HepG2 (cell line): ENCODE data around the gene SAMD4B. TPM values are rescaled to one million over a fixed set of nuclear protein-coding genes. Genes with fewer than 3 reads are reported as not detected.

Experiments
- ATAC-seq: fragments of 200-7000 bp; cut with Tn5 transposase; 3 replicates; pipeline ENCODE4 v1.9.1; 2020; ENCODE audit warnings: mild to moderate bottlenecking, moderate library complexity
- BruUV-seq: library from RNA; stranded (reverse); fragments of 400-500 nt; replicated peaks from 2 replicates; lab custom pipeline; 2021; lab: Mats Ljungman, UMichigan
- CTCF ChIA-PET: fragments of 300-600 bp; formaldehyde crosslinking; extraction: SDS; loops from one replicate; lab custom pipeline; 2021; ENCODE audit warnings: low total read pairs, inconsistent platforms, low intra/inter-chr PET ratio; lab: Yijun Ruan, JAX
- POLR2A ChIA-PET: fragments of 350-600 bp; sonication (Branson Sonifier 250); formaldehyde crosslinking; loops from one replicate; lab custom pipeline; 2020; ENCODE audit warnings: antibody characterized with exemption, inconsistent platforms; lab: Yijun Ruan, JAX
- DNase-seq: peaks from one replicate; pipeline ENCODE4 v3.0.0-alpha.2; 2015; ENCODE audit warnings: low spot score
- FAIRE-seq: peaks from 3 replicates; lab custom pipeline; 2011; peaks lifted over from hg19 to GRCh38; lab: Jason Lieb, UNC
- H2AFZ ChIP-seq: one replicate; pipeline ENCODE4 v1.6.1; 2011; ENCODE audit warnings: low read length, inconsistent platforms
- H3K27ac ChIP-seq: fragments of 300-600 bp; 3 replicates; pipeline ENCODE4 v1.8.0; 2011; ENCODE audit warnings: mixed run types, mild to moderate bottlenecking, mixed read lengths, low read length, inconsistent platforms; ENCODE audit not compliant: insufficient read depth; ENCODE audit errors: extremely low read length
- H3K27me3 ChIP-seq, 2 experiments: fragments of 200-600 bp in 1 of 2; 2 replicates in 1 of 2; 3 replicates in 1 of 2; pipeline versions ENCODE4 v1.6.0 to v1.8.0; 2011; ENCODE audit warnings: low read length in 2 of 2, mild to moderate bottlenecking in 2 of 2, moderate library complexity in 2 of 2, inconsistent platforms in 1 of 2; ENCODE audit not compliant: insufficient read depth in 2 of 2, control insufficient read depth in 1 of 2
- H3K36me3 ChIP-seq, 2 experiments: fragments of 200-600 bp in 1 of 2; replicated peaks in 1 of 2; 2 replicates in 1 of 2; 3 replicates in 1 of 2; pipeline versions ENCODE4 v1.5.1 to v1.8.0; 2011; ENCODE audit warnings: low read length in 2 of 2, inconsistent platforms in 1 of 2; ENCODE audit not compliant: insufficient read depth in 2 of 2, control insufficient read depth in 1 of 2
- H3K4me1 ChIP-seq: 2 replicates; pipeline ENCODE4 v1.5.1; 2012; ENCODE audit warnings: low read length, inconsistent platforms; ENCODE audit not compliant: insufficient read depth
- H3K4me2 ChIP-seq: 2 replicates; pipeline ENCODE4 v1.6.0; 2011; ENCODE audit warnings: low read depth, low read length, inconsistent platforms
- H3K4me3 ChIP-seq, 3 experiments: fragments of 200-600 bp in 1 of 3; sonication (generic), shearing (Covaris generic) in 1 of 3; replicated peaks in 1 of 3; 2 replicates each; pipeline ENCODE4 v1.5.1; 2011 to 2016; ENCODE audit warnings: low read length in 3 of 3, inconsistent platforms in 2 of 3, low read depth in 2 of 3, mild to moderate bottlenecking in 2 of 3, control low read depth in 1 of 3, mixed read lengths in 1 of 3; ENCODE audit not compliant: insufficient read depth in 1 of 3
- H3K79me2 ChIP-seq: one replicate; pipeline ENCODE4 v1.6.1; 2011; ENCODE audit warnings: low read length, inconsistent platforms; ENCODE audit not compliant: insufficient read depth
- H3K9ac ChIP-seq: 2 replicates; pipeline ENCODE4 v1.6.0; 2011; ENCODE audit warnings: mild to moderate bottlenecking, low read depth, low read length, inconsistent platforms; ENCODE audit not compliant: insufficient read depth
- H3K9me3 ChIP-seq: 2 replicates; pipeline ENCODE4 v1.5.1; 2012; ENCODE audit warnings: mild to moderate bottlenecking, low read length
- H4K20me1 ChIP-seq: 2 replicates; pipeline ENCODE4 v1.6.0; 2011; ENCODE audit warnings: inconsistent platforms, mild to moderate bottlenecking, low read length, moderate library complexity; ENCODE audit not compliant: insufficient read depth
- ATF7-NPFF ChIP-seq: sonication (generic); formaldehyde crosslinking; IDR thresholded peaks from 2 replicates; pipeline ENCODE4 v1.8.1; 2023; ENCODE audit warnings: mild to moderate bottlenecking, low read depth, missing genetic modification reagents, moderate library complexity
- KLF15 ChIP-seq: sonication (generic); formaldehyde crosslinking; IDR thresholded peaks from 2 replicates; pipeline ENCODE4 v1.8.1; 2023; ENCODE audit warnings: borderline replicate concordance, mild to moderate bottlenecking, inconsistent platforms, missing genetic modification reagents, mixed read lengths
- RCOR2 ChIP-seq: IDR thresholded peaks from 2 replicates; pipeline ENCODE4 v1.6.1; 2016; ENCODE audit warnings: missing biosample characterization, missing genetic modification reagents
- SALL1 ChIP-seq: sonication (generic); formaldehyde crosslinking; IDR thresholded peaks from 2 replicates; pipeline ENCODE4 v1.8.0; 2022; ENCODE audit warnings: mild to moderate bottlenecking, missing genetic modification reagents
- ZFP82 ChIP-seq: sonication (generic); formaldehyde crosslinking; IDR thresholded peaks from 2 replicates; pipeline ENCODE4 v1.5.1; 2020; ENCODE audit warnings: mild to moderate bottlenecking, missing genetic modification reagents, borderline replicate concordance
- ZFX ChIP-seq: sonication (generic); formaldehyde crosslinking; IDR thresholded peaks from 2 replicates; pipeline ENCODE4 v1.4.0; 2020; ENCODE audit warnings: mild to moderate bottlenecking, low read depth, missing genetic modification reagents, moderate library complexity
- WGBS: methylation state at CpG from one replicate; pipeline ENCODE4 v1.1.6; 2017; ENCODE audit warnings: low lambda C conversion rate; 5-methylcytosine and 5-hydroxymethylcytosine counted together
- in situ Hi-C: cut with HindIII; loops from 2 replicates; pipeline ENCODE4 v1.10.0; 2017; ENCODE audit warnings: low pct_unique_long_range_greater_than_20kb; ENCODE audit not compliant: extremely low pct_ligation_motif_present
- intact Hi-C: fragments of 100-400 bp; cut with micrococcal nuclease; formaldehyde crosslinking; loops from one replicate; pipeline ENCODE4 v1.10.0; 2022; ENCODE audit not compliant: unreplicated experiment
- polyA plus RNA-seq, 8 experiments: library from polyadenylated mRNA; depleted of rRNA in 3 of 8; stranded (reverse) in 7 of 8; unstranded in 1 of 8; fragments of >200 nt; fragmentation: Illumina TruSeq in 4 of 8; extraction: Trizol in 4 of 8; gene quantifications; 2 replicates each; pipeline versions ENCODE4 v1.2.1 to v1.2.3, GENCODE V29; 2011 to 2016; ENCODE audit warnings: low read depth in 4 of 8, missing spikeins in 1 of 8, mixed read lengths in 1 of 8; ENCODE audit not compliant: insufficient read depth in 1 of 8
- total RNA-seq, 5 experiments: library from RNA; depleted of rRNA; stranded (reverse); fragments of >200 nt; fragmentation: Illumina TruSeq; extraction: Trizol; gene quantifications; 2 replicates each; pipeline ENCODE4 v1.2.3, GENCODE V29; 2016; ENCODE audit warnings: low read depth in 1 of 5
- TF ChIP-seq, protein P1 (sequence below): sonication (generic); formaldehyde crosslinking; IDR thresholded peaks from 2 replicates; pipeline ENCODE4 v1.4.0; 2020; ENCODE audit warnings: low read depth, mild to moderate bottlenecking, missing genetic modification reagents
- TF ChIP-seq, protein P2 (sequence below): sonication (generic); formaldehyde crosslinking; IDR thresholded peaks from 2 replicates; pipeline ENCODE4 v1.4.0; 2020; ENCODE audit warnings: missing genetic modification reagents
- TF ChIP-seq, protein P3 (sequence below): sonication (generic); formaldehyde crosslinking; IDR thresholded peaks from 2 replicates; pipeline ENCODE4 v1.8.0; 2022; ENCODE audit warnings: missing genetic modification reagents, mild to moderate bottlenecking, moderate library complexity, borderline replicate concordance
- TF ChIP-seq, protein P4 (sequence below): sonication (generic); formaldehyde crosslinking; IDR thresholded peaks from 2 replicates; pipeline ENCODE4 v1.9.0; 2021; ENCODE audit warnings: missing genetic modification reagents, borderline replicate concordance
- TF ChIP-seq, protein P5 (sequence below): fragments of 450-650 bp; IDR thresholded peaks from 2 replicates; pipeline ENCODE4 v1.6.1; 2016
- TF ChIP-seq, protein P6 (sequence below): sonication (generic); formaldehyde crosslinking; conservative IDR thresholded peaks from 2 replicates; pipeline ENCODE4 v1.4.0; 2020; ENCODE audit warnings: missing genetic modification reagents

SAMD4B gene
- total and polyA plus RNA-seq, 2 of the 13 experiments (the other 11 are each of a cell fraction or from before 2014, with no cell fraction given) = 26.0 to 31.8 TPM

DNA sequence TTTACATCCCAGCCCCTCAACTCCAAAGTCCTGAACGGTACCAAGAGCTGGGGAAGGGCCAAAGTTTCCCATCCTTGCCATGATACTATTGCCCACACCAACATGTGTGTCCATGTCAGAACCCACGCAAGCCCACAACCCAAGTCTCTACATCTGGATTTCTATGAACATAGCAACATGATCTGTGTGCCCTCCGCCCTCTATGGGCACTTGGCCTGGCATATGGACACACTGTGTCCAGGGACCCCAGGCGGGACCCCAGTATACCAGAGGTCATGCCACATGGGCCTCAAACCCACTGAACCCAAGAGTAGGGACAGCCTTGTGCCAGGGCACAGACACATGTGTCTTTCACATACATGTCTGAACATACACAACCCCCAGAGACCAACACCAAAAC, 23.5 kb upstream of the SAMD4B start:
- no peak for FAIRE-seq
- in situ Hi-C loops = no loop called here
- TF ChIP-seq, protein P1, sequence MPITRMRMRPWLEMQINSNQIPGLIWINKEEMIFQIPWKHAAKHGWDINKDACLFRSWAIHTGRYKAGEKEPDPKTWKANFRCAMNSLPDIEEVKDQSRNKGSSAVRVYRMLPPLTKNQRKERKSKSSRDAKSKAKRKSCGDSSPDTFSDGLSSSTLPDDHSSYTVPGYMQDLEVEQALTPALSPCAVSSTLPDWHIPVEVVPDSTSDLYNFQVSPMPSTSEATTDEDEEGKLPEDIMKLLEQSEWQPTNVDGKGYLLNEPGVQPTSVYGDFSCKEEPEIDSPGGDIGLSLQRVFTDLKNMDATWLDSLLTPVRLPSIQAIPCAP (CRISPR knock-in tag) = no peak
- TF ChIP-seq ATF7-NPFF (CRISPR knock-in tag) (no peak), ZFX (CRISPR knock-in tag) (no peak), KLF15 (CRISPR knock-in tag) (no peak), ZFP82 (CRISPR knock-in tag) (no peak), RCOR2 (CRISPR knock-in tag) (no peak), SALL1 (CRISPR knock-in tag) (no peak)
- TF ChIP-seq, protein P2, sequence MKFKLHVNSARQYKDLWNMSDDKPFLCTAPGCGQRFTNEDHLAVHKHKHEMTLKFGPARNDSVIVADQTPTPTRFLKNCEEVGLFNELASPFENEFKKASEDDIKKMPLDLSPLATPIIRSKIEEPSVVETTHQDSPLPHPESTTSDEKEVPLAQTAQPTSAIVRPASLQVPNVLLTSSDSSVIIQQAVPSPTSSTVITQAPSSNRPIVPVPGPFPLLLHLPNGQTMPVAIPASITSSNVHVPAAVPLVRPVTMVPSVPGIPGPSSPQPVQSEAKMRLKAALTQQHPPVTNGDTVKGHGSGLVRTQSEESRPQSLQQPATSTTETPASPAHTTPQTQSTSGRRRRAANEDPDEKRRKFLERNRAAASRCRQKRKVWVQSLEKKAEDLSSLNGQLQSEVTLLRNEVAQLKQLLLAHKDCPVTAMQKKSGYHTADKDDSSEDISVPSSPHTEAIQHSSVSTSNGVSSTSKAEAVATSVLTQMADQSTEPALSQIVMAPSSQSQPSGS (CRISPR knock-in tag) = no peak
- TF ChIP-seq, protein P3, sequence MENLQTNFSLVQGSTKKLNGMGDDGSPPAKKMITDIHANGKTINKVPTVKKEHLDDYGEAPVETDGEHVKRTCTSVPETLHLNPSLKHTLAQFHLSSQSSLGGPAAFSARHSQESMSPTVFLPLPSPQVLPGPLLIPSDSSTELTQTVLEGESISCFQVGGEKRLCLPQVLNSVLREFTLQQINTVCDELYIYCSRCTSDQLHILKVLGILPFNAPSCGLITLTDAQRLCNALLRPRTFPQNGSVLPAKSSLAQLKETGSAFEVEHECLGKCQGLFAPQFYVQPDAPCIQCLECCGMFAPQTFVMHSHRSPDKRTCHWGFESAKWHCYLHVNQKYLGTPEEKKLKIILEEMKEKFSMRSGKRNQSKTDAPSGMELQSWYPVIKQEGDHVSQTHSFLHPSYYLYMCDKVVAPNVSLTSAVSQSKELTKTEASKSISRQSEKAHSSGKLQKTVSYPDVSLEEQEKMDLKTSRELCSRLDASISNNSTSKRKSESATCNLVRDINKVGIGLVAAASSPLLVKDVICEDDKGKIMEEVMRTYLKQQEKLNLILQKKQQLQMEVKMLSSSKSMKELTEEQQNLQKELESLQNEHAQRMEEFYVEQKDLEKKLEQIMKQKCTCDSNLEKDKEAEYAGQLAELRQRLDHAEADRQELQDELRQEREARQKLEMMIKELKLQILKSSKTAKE (CRISPR knock-in tag) = no peak
- TF ChIP-seq, protein P4, sequence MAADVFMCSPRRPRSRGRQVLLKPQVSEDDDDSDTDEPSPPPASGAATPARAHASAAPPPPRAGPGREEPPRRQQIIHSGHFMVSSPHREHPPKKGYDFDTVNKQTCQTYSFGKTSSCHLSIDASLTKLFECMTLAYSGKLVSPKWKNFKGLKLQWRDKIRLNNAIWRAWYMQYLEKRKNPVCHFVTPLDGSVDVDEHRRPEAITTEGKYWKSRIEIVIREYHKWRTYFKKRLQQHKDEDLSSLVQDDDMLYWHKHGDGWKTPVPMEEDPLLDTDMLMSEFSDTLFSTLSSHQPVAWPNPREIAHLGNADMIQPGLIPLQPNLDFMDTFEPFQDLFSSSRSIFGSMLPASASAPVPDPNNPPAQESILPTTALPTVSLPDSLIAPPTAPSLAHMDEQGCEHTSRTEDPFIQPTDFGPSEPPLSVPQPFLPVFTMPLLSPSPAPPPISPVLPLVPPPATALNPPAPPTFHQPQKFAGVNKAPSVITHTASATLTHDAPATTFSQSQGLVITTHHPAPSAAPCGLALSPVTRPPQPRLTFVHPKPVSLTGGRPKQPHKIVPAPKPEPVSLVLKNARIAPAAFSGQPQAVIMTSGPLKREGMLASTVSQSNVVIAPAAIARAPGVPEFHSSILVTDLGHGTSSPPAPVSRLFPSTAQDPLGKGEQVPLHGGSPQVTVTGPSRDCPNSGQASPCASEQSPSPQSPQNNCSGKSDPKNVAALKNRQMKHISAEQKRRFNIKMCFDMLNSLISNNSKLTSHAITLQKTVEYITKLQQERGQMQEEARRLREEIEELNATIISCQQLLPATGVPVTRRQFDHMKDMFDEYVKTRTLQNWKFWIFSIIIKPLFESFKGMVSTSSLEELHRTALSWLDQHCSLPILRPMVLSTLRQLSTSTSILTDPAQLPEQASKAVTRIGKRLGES (CRISPR knock-in tag) = no peak
- TF ChIP-seq, protein P5, sequence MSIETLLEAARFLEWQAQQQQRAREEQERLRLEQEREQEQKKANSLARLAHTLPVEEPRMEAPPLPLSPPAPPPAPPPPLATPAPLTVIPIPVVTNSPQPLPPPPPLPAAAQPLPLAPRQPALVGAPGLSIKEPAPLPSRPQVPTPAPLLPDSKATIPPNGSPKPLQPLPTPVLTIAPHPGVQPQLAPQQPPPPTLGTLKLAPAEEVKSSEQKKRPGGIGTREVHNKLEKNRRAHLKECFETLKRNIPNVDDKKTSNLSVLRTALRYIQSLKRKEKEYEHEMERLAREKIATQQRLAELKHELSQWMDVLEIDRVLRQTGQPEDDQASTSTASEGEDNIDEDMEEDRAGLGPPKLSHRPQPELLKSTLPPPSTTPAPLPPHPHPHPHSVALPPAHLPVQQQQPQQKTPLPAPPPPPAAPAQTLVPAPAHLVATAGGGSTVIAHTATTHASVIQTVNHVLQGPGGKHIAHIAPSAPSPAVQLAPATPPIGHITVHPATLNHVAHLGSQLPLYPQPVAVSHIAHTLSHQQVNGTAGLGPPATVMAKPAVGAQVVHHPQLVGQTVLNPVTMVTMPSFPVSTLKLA = no peak
- TF ChIP-seq, protein P6, sequence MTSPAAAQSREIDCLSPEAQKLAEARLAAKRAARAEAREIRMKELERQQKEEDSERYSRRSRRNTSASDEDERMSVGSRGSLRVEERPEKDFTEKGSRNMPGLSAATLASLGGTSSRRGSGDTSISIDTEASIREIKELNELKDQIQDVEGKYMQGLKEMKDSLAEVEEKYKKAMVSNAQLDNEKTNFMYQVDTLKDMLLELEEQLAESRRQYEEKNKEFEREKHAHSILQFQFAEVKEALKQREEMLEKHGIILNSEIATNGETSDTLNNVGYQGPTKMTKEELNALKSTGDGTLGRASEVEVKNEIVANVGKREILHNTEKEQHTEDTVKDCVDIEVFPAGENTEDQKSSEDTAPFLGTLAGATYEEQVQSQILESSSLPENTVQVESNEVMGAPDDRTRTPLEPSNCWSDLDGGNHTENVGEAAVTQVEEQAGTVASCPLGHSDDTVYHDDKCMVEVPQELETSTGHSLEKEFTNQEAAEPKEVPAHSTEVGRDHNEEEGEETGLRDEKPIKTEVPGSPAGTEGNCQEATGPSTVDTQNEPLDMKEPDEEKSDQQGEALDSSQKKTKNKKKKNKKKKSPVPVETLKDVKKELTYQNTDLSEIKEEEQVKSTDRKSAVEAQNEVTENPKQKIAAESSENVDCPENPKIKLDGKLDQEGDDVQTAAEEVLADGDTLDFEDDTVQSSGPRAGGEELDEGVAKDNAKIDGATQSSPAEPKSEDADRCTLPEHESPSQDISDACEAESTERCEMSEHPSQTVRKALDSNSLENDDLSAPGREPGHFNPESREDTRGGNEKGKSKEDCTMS (CRISPR knock-in tag) = no peak

More for the DNA sequence above, 23.5 kb upstream of the SAMD4B start:
- Histone ChIP-seq H3K9me3 (no peaks in the 10 kb centered on the region), H3K4me2 (no peak overlapping the region), H3K9ac (no peak overlapping the region), H3K4me1 (peaks cover 14% of the 10 kb centered on the region), H3K79me2 (no peaks in the 10 kb centered on the region), H4K20me1 (no peaks in the 10 kb centered on the region), H2AFZ (no peak overlapping the region), H3K27me3 (peaks cover 0 to 22% of the 10 kb centered on the region in 2 experiments; a peak in 2 of 5 replicates), H3K36me3 (no peaks in the 10 kb centered on the region), H3K4me3 (no peak overlapping the region), H3K27ac (no peak overlapping the region)
- WGBS = 90% methylated on average over 4 of the region's 4 CpGs
- no TSS peak for BruUV-seq
- ChIA-PET POLR2A (no interaction called here), CTCF (no interaction called here)
- ATAC-seq (no peak), DNase-seq (no peak)
- intact Hi-C loops = loop anchor here (5.0 kb wide), 1 partner anchor 356 kb away; no protein-coding TSS in a partner anchor
